Esophagus squamous epithelium (tissue), 5 donors: ENCODE measurements around the gene VPS4B. TPM values are rescaled to one million over a fixed set of nuclear protein-coding genes. Genes with fewer than 3 reads are reported as not detected.

Experiments used
- DNase-seq: peaks from one replicate; lab custom pipeline; 2025; lab: John Stamatoyannopoulos, UW
- H3K27ac ChIP-seq, 4 donors: fragments of 200-600 bp; sonication (generic); one replicate each; pipeline ENCODE4 v1.5.1; 2016 to 2019; ENCODE audit warnings: mild to moderate bottlenecking in 1 of 4
- H3K27me3 ChIP-seq, 4 donors: fragments of 200-600 bp; sonication (generic); 1 replicate in 3 of 4; 2 replicates in 1 of 4; pipeline versions ENCODE4 v1.5.1 to v1.6.0; 2017 to 2021; ENCODE audit warnings: antibody characterized with exemption in 1 of 4
- H3K36me3 ChIP-seq, 3 donors: fragments of 200-600 bp; sonication (generic); one replicate each; pipeline ENCODE4 v1.5.1; 2016 to 2019
- H3K4me1 ChIP-seq, 3 donors: fragments of 200-600 bp; sonication (generic); one replicate each; pipeline ENCODE4 v1.5.1; 2017 to 2019
- H3K4me3 ChIP-seq, 4 donors: fragments of 200-600 bp; sonication (generic); 1 replicate in 3 of 4; 2 replicates in 1 of 4; pipeline ENCODE4 v1.5.1; 2016 to 2019; ENCODE audit warnings: mild to moderate bottlenecking in 2 of 4, moderate library complexity in 1 of 4
- H3K9me3 ChIP-seq, 3 donors: fragments of 200-600 bp; sonication (generic); one replicate each; pipeline ENCODE4 v1.5.1; 2016 to 2019
- CTCF ChIP-seq, 6 experiments: fragments of 450-650 bp in 4 of 6; fragments of 200-600 bp in 2 of 6; sonication (generic) in 2 of 6; IDR thresholded peaks; one replicate each; pipeline ENCODE4 v1.5.1; 2016 to 2019; ENCODE audit warnings: antibody characterized with exemption in 6 of 6, mild to moderate bottlenecking in 4 of 6, moderate library complexity in 4 of 6
- POLR2A ChIP-seq, 4 donors: fragments of 450-650 bp; IDR thresholded peaks; one replicate each; pipeline ENCODE4 v1.6.1; 2017; ENCODE audit warnings: antibody characterized with exemption in 4 of 4, mild to moderate bottlenecking in 4 of 4, moderate library complexity in 3 of 4
- WGBS, 2 donors: methylation state at CpG; one replicate each; pipeline ENCODE4 v1.1.5; 2018; 5-methylcytosine and 5-hydroxymethylcytosine counted together
- intact Hi-C: fragments of 100-400 bp; cut with DNase I; formaldehyde crosslinking; loops from one replicate; pipeline ENCODE4 v1.15.0; 2022
- total RNA-seq, 4 donors: library from RNA; depleted of rRNA; stranded (reverse); fragments of >200 nt; gene quantifications; one replicate each; pipeline ENCODE4 v1.1.0, GENCODE V29; 2016
- donor health status: DM: yes; HTN: yes; CAD: no.

VPS4B gene
- total RNA-seq, 4 donors from 2014 or later, result 68.5 to 92.1 (median 76.5) TPM

DNA sequence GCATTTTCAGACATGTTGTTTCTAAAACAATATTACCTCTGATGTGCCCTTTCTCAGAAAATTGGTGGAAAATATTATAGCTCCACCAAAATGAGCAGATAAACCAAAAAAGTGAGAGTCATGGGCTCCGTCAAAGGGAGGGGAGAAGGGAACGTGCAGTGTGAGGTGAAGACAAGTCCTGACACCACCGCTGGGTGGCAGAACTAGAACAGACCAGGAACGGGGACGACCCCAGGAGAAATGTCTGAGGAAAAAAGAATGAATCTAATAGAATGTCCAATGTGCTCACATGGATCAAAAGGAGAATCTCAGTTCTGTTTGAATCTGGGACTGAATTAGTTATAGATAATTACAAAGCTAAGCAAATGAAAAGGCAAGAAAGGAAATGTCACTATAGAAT lies 80.1 kb downstream of the VPS4B start:
- Histone ChIP-seq H3K27me3 (no peaks in the 10 kb centered on the region), H3K9me3 (no peaks in the 10 kb centered on the region), H3K27ac (no peak overlapping the region), H3K4me3 (no peak overlapping the region), H3K4me1 (peaks cover 9 to 32% (median 18%) of the 10 kb centered on the region in 3 donors), H3K36me3 (peaks cover 0 to 90% (median 17%) of the 10 kb centered on the region in 3 donors)
- WGBS, 2 donors, result 49 to 54% methylated on average over 5 of the region's 5 CpGs
- DNase-seq, result no peak
- TF ChIP-seq POLR2A (IDR thresholded peaks at IDR 0.05), result no peak
- TF ChIP-seq CTCF (IDR thresholded peaks at IDR 0.05), result peak in 4 of 6 experiments; percentile 24 to 45 (median 38)
- intact Hi-C loops, result no loop called here

- Histone ChIP-seq H3K9me3 (no peaks in the 10 kb centered on the region), H3K4me1 (peaks cover 0 to 23% (median under 1%) of the 10 kb centered on the region in 3 donors), H3K27ac (peak overlapping the region in 1 of 4 donors; percentile 34), H3K27me3 (no peaks in the 10 kb centered on the region), H3K4me3 (no peak overlapping the region), H3K36me3 (peaks cover 0 to 96% (median 21%) of the 10 kb centered on the region in 3 donors)
- 24 to 31% methylated on average over 4 of the region's 4 CpGs for WGBS, 2 donors
- intact Hi-C loops, result no loop called here
- TF ChIP-seq CTCF (IDR thresholded peaks at IDR 0.05), result peak in 4 of 6 experiments; percentile 30 to 39 (median 38)
- TF ChIP-seq POLR2A (IDR thresholded peaks at IDR 0.05), result no peak
- DNase-seq, result no peak
Observed at GRCh38 chr18:63339920-63340484, 82.3 kb downstream of the VPS4B start.

Other genes starting within 250 kb of the VPS4B start
- 10 to 100 TPM in 1 of 4 donors, 1 to 10 TPM in 3; 3.1 to 17.4 (median 4.2) TPM for gene BCL2, start 102.7 kb downstream of the VPS4B start, total RNA-seq
- gene KDSR, start 55.3 kb downstream of the VPS4B start, total RNA-seq, result 10 to 100 TPM; 20.8 to 42.3 (median 23.0) TPM
- 100 to 1,000 TPM; 204 to 363 (median 268) TPM for gene SERPINB5, start 54.5 kb upstream of the VPS4B start, total RNA-seq
- gene SERPINB12, start 119.9 kb upstream of the VPS4B start, total RNA-seq, result 10 to 100 TPM in 1 of 4 donors, 1 to 10 TPM in 1, under 1 TPM in 1, not detected in 1; 0.76 to 13.2 (median 1.5) TPM
- gene SERPINB13, start 164.9 kb upstream of the VPS4B start, total RNA-seq, result 100 to 1,000 TPM; 168 to 354 (median 201) TPM
- 100 to 1,000 TPM in 3 of 4 donors, 10 to 100 TPM in 1; 24.4 to 543 (median 216) TPM for gene SERPINB4, start 221.8 kb upstream of the VPS4B start, total RNA-seq
- gene SERPINB3, start 239.4 kb upstream of the VPS4B start, total RNA-seq, result 1,000 to 10,000 TPM in 1 of 4 donors, 100 to 1,000 TPM in 3; 349 to 1,684 (median 789) TPM